NT2/D1 (cell line): ENCODE measurements around the gene DIAPH3.

Experiments
- SUZ12 ChIP-seq: IDR thresholded peaks from 2 replicates; pipeline ENCODE4 v1.6.1; 2011; ENCODE audit not compliant: insufficient read length, insufficient read depth; ENCODE audit errors: extremely low read depth
- YY1 ChIP-seq: IDR thresholded peaks from 2 replicates; pipeline ENCODE4 v1.6.1; 2011; ENCODE audit not compliant: insufficient read length, insufficient read depth
- ZNF274 ChIP-seq: IDR thresholded peaks from 2 replicates; pipeline ENCODE4 v1.6.1; 2011; ENCODE audit warnings: mild to moderate bottlenecking, low read depth, low read length

DNA sequence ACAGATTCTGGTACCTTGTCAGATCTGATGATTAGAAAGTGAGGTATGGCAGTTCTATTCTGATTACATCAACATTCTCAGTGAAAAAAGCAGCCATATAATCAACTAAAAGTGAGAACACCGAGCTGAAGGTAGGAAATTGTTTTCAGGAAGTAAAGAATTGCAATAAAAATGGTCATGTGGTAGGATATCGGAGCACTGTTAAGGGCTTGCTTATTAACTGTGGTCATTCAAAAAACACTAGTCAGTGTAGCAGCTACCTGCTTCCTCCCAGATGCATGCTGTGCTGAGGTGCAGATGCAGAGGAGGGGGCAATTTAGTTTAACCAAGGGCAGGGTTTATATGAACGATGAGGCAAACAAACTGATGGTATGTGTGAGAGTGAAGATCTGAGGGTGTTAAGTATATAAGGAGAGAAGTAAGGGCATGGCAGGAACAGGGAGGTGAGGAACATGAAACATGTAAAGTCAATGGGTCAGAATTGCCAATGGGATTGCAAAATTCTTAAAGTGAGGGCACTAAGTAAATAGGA, 111.9 kb downstream of the DIAPH3 start:
- TF ChIP-seq YY1 (no peak), ZNF274 (no peak), SUZ12 (no peak)
